K562 (cell line): ENCODE results near the gene EMID1. TPM values are rescaled to one million over a fixed set of nuclear protein-coding genes. Genes with fewer than 3 reads are reported as not detected.
A peak's percentile ranks its signal among the peaks of the same experiment; 100 is the strongest.

Experiments used
- ERF ChIP-seq: fragments of 450-650 bp; formaldehyde crosslinking; IDR thresholded peaks from 2 replicates; pipeline ENCODE4 v1.4.0; 2020; ENCODE audit warnings: mild to moderate bottlenecking, mixed read lengths
- GABPB1 ChIP-seq: sonication (generic); formaldehyde crosslinking; IDR thresholded peaks from 2 replicates; pipeline ENCODE4 v1.8.0; 2022; ENCODE audit warnings: mild to moderate bottlenecking, missing genetic modification reagents
- HCFC1 ChIP-seq: IDR thresholded peaks from 2 replicates; pipeline ENCODE4 v1.6.1; 2012; ENCODE audit warnings: low read depth, low read length, improper control_type of control experiment
- HNRNPLL ChIP-seq: fragments of 200-400 bp; formaldehyde crosslinking; IDR thresholded peaks from 2 replicates; pipeline ENCODE4 v1.6.1; 2017; ENCODE audit warnings: low read length, low read depth, mild to moderate bottlenecking; ENCODE audit not compliant: poor library complexity, severe bottlenecking
- RAD21 ChIP-seq, 2 experiments: fragments of 250-450 bp in 1 of 2; fragments of 450-650 bp in 1 of 2; sonication (Bioruptor Pico) in 1 of 2; formaldehyde crosslinking in 1 of 2; IDR thresholded peaks in 1 of 2; conservative IDR thresholded peaks in 1 of 2; 2 replicates each; pipeline versions ENCODE4 v1.4.0 to v1.8.0; 2020 to 2022; ENCODE audit warnings: mild to moderate bottlenecking in 2 of 2, moderate library complexity in 1 of 2
- SIN3A ChIP-seq, 2 experiments: fragments of 150-350 bp in 1 of 2; IDR thresholded peaks; 2 replicates each; pipeline ENCODE4 v1.6.1; 2011 to 2016; ENCODE audit warnings: borderline replicate concordance in 2 of 2, low read depth in 2 of 2, low read length in 2 of 2, mild to moderate bottlenecking in 2 of 2, moderate library complexity in 2 of 2; ENCODE audit not compliant: control insufficient read depth in 1 of 2
- SIN3B ChIP-seq: fragments of 450-650 bp; IDR thresholded peaks from 2 replicates; pipeline ENCODE4 v1.6.1; 2017; ENCODE audit warnings: low read depth, mild to moderate bottlenecking, moderate library complexity
- SMARCE1 ChIP-seq: fragments of 450-650 bp; IDR thresholded peaks from 2 replicates; pipeline ENCODE4 v1.7.1; 2016; ENCODE audit warnings: mild to moderate bottlenecking
- U2AF1 ChIP-seq: fragments of 200-400 bp; formaldehyde crosslinking; optimal IDR thresholded peaks from 2 replicates; pipeline ENCODE3; 2017; ENCODE audit warnings: mild to moderate bottlenecking, low read depth, low read length, moderate library complexity
- ZNF134 ChIP-seq: fragments of 250-450 bp; sonication (Bioruptor Pico); conservative IDR thresholded peaks from 2 replicates; pipeline ENCODE4 v1.4.0; 2020
- ZNF239 ChIP-seq: fragments of 250-450 bp; sonication (Bioruptor Pico); IDR thresholded peaks from 2 replicates; pipeline ENCODE4 v1.4.0; 2020; ENCODE audit warnings: mild to moderate bottlenecking
- ZNF583 ChIP-seq: fragments of 250-450 bp; sonication (Bioruptor Pico); IDR thresholded peaks from 2 replicates; pipeline ENCODE4 v1.4.0; 2020
- polyA plus RNA-seq, 8 experiments: library from polyadenylated mRNA; depleted of rRNA in 4 of 8; stranded (reverse) in 5 of 8; unstranded in 3 of 8; fragments of >200 nt; fragmentation: Nextera tagmentation in 2 of 8; fragmentation: Illumina TruSeq in 1 of 8; extraction: Ambion mirVana in 2 of 8; extraction: Trizol in 1 of 8; gene quantifications; 2 replicates each; pipeline versions ENCODE4 v1.2.1 to v1.2.3, GENCODE V29; 2011 to 2014; ENCODE audit warnings: inconsistent platforms in 1 of 8, missing spikeins in 1 of 8
- total RNA-seq, 7 experiments: library from RNA; depleted of rRNA in 6 of 7; stranded (reverse); fragments of >200 nt in 6 of 7; fragmentation: Illumina TruSeq in 2 of 7; extraction: Trizol in 2 of 7; gene quantifications; 2 replicates each; pipeline versions ENCODE4 v1.2.1 to v1.2.3, GENCODE V29; 2011 to 2021; ENCODE audit warnings: low replicate concordance in 1 of 7
- TF ChIP-seq, protein P1 (sequence below), 2 experiments: fragments of 250-450 bp in 1 of 2; fragments of 450-650 bp in 1 of 2; sonication (Bioruptor Pico) in 1 of 2; IDR thresholded peaks; 2 replicates each; pipeline versions ENCODE4 v1.6.1 to v1.8.0; 2016 to 2021; ENCODE audit warnings: mild to moderate bottlenecking in 2 of 2, moderate library complexity in 2 of 2, missing compliant biosample characterization in 1 of 2, missing genetic modification characterization in 1 of 2
- TF ChIP-seq, protein P2 (sequence below): sonication (generic); formaldehyde crosslinking; IDR thresholded peaks from 2 replicates; pipeline ENCODE4 v1.8.0; 2022; ENCODE audit warnings: mild to moderate bottlenecking, missing genetic modification reagents
- TF ChIP-seq, protein P3 (sequence below): fragments of 450-650 bp; formaldehyde crosslinking; IDR thresholded peaks from 2 replicates; pipeline ENCODE4 v1.4.0; 2020; ENCODE audit warnings: mild to moderate bottlenecking, moderate library complexity
- TF ChIP-seq, protein P4 (sequence below), 3 experiments: IDR thresholded peaks in 2 of 3; conservative IDR thresholded peaks in 1 of 3; 2 replicates each; pipeline ENCODE4 v1.5.1; 2011 to 2012; ENCODE audit warnings: low read length in 3 of 3, mild to moderate bottlenecking in 3 of 3, control low read depth in 2 of 3, improper control_type of control experiment in 1 of 3, inconsistent platforms in 1 of 3, low read depth in 1 of 3, mixed read lengths in 1 of 3, moderate library complexity in 1 of 3; ENCODE audit not compliant: insufficient read depth in 2 of 3

The EMID1 gene
- total and polyA plus RNA-seq, 9 of the 15 experiments (the other 6 are each of a cell fraction or from before 2014, with no cell fraction given): 0.15 to 7.2 (median 2.7) TPM

DNA sequence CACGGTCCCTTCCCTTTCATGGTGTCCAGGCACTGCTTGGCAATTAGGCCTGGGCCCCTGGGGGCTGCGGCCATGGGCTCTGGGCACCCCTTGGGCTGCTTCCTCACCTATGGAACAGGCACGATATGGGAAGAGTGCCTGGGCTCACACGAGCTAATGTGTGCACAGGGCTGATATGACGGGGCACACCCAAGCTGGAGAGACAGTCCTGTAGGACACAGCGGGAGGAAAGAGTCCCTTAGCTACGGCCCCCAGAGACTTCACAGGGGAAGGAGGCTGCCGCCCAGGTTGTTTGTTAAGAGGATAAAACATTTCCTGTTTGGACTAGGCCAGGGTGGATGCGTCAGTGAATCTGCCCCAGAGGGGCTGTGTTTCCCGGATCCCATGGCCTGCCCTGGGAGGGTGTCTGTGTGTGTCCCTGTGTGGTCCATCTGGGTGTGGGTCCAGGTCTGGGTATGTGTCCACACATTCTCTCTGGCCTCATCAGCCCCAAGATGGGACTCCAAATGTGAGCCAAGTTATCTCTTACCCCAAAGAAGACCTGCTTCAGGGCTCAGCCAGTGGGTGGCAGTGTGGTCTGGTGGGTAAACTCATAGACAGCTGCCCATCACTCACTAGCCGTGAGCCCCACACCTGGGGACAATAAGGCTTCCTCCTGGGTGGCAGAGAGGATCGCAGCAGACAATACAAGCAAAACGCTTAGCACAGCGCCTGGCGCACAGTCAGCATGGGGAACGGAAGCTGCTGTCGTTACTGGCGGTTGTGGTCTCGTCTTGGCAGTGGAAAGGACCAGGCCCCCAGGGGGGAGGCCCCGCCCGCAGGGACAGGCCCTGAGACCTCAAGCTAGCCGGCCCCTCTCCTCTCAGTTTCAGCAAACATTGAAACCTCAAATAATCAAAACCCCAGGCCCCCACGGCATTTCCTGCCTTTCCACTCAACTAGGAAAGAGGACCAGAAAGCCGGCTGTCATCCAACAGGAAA is 3.2 kb upstream of the EMID1 start (continued):
- TF ChIP-seq, protein P1, sequence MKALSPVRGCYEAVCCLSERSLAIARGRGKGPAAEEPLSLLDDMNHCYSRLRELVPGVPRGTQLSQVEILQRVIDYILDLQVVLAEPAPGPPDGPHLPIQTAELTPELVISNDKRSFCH (CRISPR knock-in tag; IDR thresholded peaks at IDR 0.05): no peak
- TF ChIP-seq, protein P1 (tag; IDR thresholded peaks at IDR 0.05): peak; percentile 61; the same call in 1 of the 2 replicates
- TF ChIP-seq ERF (CRISPR knock-in tag): 0 out of 2 replicates have a peak, but pooled peaks have one; percentile 36
- TF ChIP-seq, protein P2, sequence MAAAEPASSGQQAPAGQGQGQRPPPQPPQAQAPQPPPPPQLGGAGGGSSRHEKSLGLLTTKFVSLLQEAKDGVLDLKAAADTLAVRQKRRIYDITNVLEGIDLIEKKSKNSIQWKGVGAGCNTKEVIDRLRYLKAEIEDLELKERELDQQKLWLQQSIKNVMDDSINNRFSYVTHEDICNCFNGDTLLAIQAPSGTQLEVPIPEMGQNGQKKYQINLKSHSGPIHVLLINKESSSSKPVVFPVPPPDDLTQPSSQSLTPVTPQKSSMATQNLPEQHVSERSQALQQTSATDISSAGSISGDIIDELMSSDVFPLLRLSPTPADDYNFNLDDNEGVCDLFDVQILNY (CRISPR knock-in tag): no peak
- peak; percentile 52 for TF ChIP-seq GABPB1
- peak; percentile 28 for TF ChIP-seq HNRNPLL
- 0 out of 2 replicates have a peak, but pooled peaks have one; percentile 8 for TF ChIP-seq SMARCE1
- no peak for TF ChIP-seq U2AF1
- TF ChIP-seq SIN3B: no peak
- TF ChIP-seq ZNF583 (CRISPR knock-in tag): peak; percentile 54; the same call in 1 of the 2 replicates
- TF ChIP-seq, protein P3, sequence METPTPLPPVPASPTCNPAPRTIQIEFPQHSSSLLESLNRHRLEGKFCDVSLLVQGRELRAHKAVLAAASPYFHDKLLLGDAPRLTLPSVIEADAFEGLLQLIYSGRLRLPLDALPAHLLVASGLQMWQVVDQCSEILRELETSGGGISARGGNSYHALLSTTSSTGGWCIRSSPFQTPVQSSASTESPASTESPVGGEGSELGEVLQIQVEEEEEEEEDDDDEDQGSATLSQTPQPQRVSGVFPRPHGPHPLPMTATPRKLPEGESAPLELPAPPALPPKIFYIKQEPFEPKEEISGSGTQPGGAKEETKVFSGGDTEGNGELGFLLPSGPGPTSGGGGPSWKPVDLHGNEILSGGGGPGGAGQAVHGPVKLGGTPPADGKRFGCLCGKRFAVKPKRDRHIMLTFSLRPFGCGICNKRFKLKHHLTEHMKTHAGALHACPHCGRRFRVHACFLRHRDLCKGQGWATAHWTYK (CRISPR knock-in tag): peak; percentile 78; the same call in 1 of the 2 replicates
- peak; percentile 40; the same call in 1 of the 2 replicates for TF ChIP-seq ZNF134 (CRISPR knock-in tag)
- TF ChIP-seq HCFC1: no peak
- TF ChIP-seq RAD21 (CRISPR knock-in tag; conservative IDR thresholded peaks at IDR 0.05 in 1 of 2, IDR thresholded peaks at IDR 0.05 in 1 of 2): peak in 1 of 2 experiments; percentile 23; a peak in 1 of 4 replicates
- TF ChIP-seq SIN3A (IDR thresholded peaks at IDR 0.05; ENCODE audit: borderline replicate concordance in 2 of 2, control insufficient read depth in 1 of 2, low read depth in 2 of 2, low read length in 2 of 2): 0 out of 4 replicates have a peak, but pooled peaks of 1 of the 2 experiments have one; percentile 14
- TF ChIP-seq, protein P4, sequence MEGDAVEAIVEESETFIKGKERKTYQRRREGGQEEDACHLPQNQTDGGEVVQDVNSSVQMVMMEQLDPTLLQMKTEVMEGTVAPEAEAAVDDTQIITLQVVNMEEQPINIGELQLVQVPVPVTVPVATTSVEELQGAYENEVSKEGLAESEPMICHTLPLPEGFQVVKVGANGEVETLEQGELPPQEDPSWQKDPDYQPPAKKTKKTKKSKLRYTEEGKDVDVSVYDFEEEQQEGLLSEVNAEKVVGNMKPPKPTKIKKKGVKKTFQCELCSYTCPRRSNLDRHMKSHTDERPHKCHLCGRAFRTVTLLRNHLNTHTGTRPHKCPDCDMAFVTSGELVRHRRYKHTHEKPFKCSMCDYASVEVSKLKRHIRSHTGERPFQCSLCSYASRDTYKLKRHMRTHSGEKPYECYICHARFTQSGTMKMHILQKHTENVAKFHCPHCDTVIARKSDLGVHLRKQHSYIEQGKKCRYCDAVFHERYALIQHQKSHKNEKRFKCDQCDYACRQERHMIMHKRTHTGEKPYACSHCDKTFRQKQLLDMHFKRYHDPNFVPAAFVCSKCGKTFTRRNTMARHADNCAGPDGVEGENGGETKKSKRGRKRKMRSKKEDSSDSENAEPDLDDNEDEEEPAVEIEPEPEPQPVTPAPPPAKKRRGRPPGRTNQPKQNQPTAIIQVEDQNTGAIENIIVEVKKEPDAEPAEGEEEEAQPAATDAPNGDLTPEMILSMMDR (IDR thresholded peaks at IDR 0.05 in 2 of 3, conservative IDR thresholded peaks at IDR 0.05 in 1 of 3; ENCODE audit: insufficient read depth in 2 of 3, low read depth in 1 of 3, low read length in 3 of 3): peak; percentile 35 to 65 (median 51); a peak in 5 of 6 replicates
- TF ChIP-seq ZNF239: 0 out of 2 replicates have a peak, but pooled peaks have one; percentile 9
